Transverse colon (tissue), 4 donors: ENCODE measurements around the gene ARHGAP21. TPM values are rescaled to one million over a fixed set of nuclear protein-coding genes. Genes with fewer than 3 reads are reported as not detected.

Experiments used
- DNase-seq: peaks from one replicate; pipeline ENCODE4 v3.0.0-alpha.2; 2019
- H3K27ac ChIP-seq, 4 donors: fragments of 200-600 bp; sonication (generic); 2 replicates each; pipeline ENCODE4 v1.5.1; 2016 to 2018; ENCODE audit warnings: inconsistent platforms in 4 of 4
- H3K27me3 ChIP-seq: fragments of 200-600 bp; sonication (generic); 2 replicates; pipeline ENCODE4 v1.5.1; 2017; ENCODE audit warnings: inconsistent platforms
- H3K36me3 ChIP-seq, 4 donors: fragments of 200-600 bp; sonication (generic); 2 replicates each; pipeline ENCODE4 v1.5.1; 2017 to 2019; ENCODE audit warnings: inconsistent platforms in 4 of 4
- H3K4me1 ChIP-seq, 4 donors: fragments of 200-600 bp; sonication (generic); 2 replicates each; pipeline ENCODE4 v1.5.1; 2017 to 2020; ENCODE audit warnings: inconsistent platforms in 4 of 4
- H3K4me3 ChIP-seq, 4 donors: fragments of 200-600 bp; sonication (generic); 1 replicate in 1 of 4; 2 replicates in 3 of 4; pipeline versions ENCODE4 v1.5.1 to v1.6.1; 2017 to 2019; ENCODE audit warnings: inconsistent platforms in 4 of 4
- H3K9me3 ChIP-seq, 2 donors: fragments of 200-600 bp; sonication (generic); 2 replicates each; pipeline ENCODE4 v1.5.1; 2017 to 2019; ENCODE audit warnings: inconsistent platforms in 2 of 2
- CTCF ChIP-seq, 5 experiments: fragments of 200-600 bp in 3 of 5; fragments of 450-650 bp in 2 of 5; sonication (generic) in 3 of 5; IDR thresholded peaks; 1 replicate in 2 of 5; 2 replicates in 3 of 5; pipeline ENCODE4 v1.5.1; 2016 to 2017; ENCODE audit warnings: antibody characterized with exemption in 5 of 5, inconsistent platforms in 3 of 5, mild to moderate bottlenecking in 2 of 5, moderate library complexity in 1 of 5
- EP300 ChIP-seq: sonication (generic); formaldehyde crosslinking; IDR thresholded peaks from one replicate; pipeline ENCODE4 v1.6.1; 2017; ENCODE audit warnings: antibody characterized with exemption, low read depth
- POLR2A ChIP-seq: fragments of 450-650 bp; IDR thresholded peaks from one replicate; pipeline ENCODE4 v1.6.1; 2016; ENCODE audit warnings: antibody characterized with exemption, mild to moderate bottlenecking, moderate library complexity
- POLR2AphosphoS5 ChIP-seq, 3 donors: sonication (generic); formaldehyde crosslinking; IDR thresholded peaks; one replicate each; pipeline ENCODE4 v1.6.1; 2016; ENCODE audit warnings: antibody characterized with exemption in 3 of 3
- WGBS, 2 donors: methylation state at CpG; one replicate each; pipeline ENCODE4 v1.1.5; 2018; ENCODE audit warnings: low coverage in 1 of 2; 5-methylcytosine and 5-hydroxymethylcytosine counted together
- in situ Hi-C, 4 donors: fragments of 200-750 bp; cut with MboI; loops; one replicate each; pipeline versions ENCODE4 v1.15.0 to v1.15.1; 2017; ENCODE audit warnings: low sequenced_read_pairs in 3 of 4, low pct_ligation_motif_present in 1 of 4, low pct_unique_long_range_greater_than_20kb in 1 of 4
- intact Hi-C: fragments of 100-400 bp; cut with DNase I; formaldehyde crosslinking; loops from one replicate; pipeline ENCODE4 v1.15.1; 2023; ENCODE audit warnings: low total_unique reads
- total RNA-seq, 4 donors: library from RNA; depleted of rRNA; stranded (reverse); fragments of >200 nt; gene quantifications; one replicate each; pipeline ENCODE4 v1.1.0, GENCODE V29; 2016

Gene ARHGAP21
- total RNA-seq, 4 donors from 2014 or later, result 62.8 to 94.1 (median 89.3) TPM

GRCh38 chr10:24707445-24707844, 16.2 kb downstream of the ARHGAP21 start:
- TF ChIP-seq POLR2AphosphoS5 (IDR thresholded peaks at IDR 0.05) (no peak), POLR2A (no peak), EP300 (no peak), CTCF (IDR thresholded peaks at IDR 0.05) (no peak)
- intact Hi-C loops (no loop called here), in situ Hi-C loops (no loop called here)
- peaks cover 17 to 36% (median 21%) of the 10 kb centered on the region in 4 donors for H3K4me1 ChIP-seq
- no peaks in the 10 kb centered on the region for H3K9me3 ChIP-seq
- H3K27me3 ChIP-seq, result no peaks in the 10 kb centered on the region
- no peak overlapping the region for H3K4me3 ChIP-seq
- no peaks in the 10 kb centered on the region for H3K36me3 ChIP-seq
- WGBS, 2 donors, result 71 to 82% methylated on average over 3 of the region's 3 CpGs
- peak overlapping the region; percentile 0 to 19 (median 15) for H3K27ac ChIP-seq
- DNase-seq, result no peak

- Histone ChIP-seq H3K27ac (peak overlapping the region in 1 of 4 donors; percentile 19), H3K4me1 (peaks cover 17 to 32% (median 21%) of the 10 kb centered on the region in 4 donors), H3K4me3 (no peak overlapping the region), H3K27me3 (no peaks in the 10 kb centered on the region), H3K36me3 (no peaks in the 10 kb centered on the region), H3K9me3 (no peaks in the 10 kb centered on the region)
- peak; percentile 27 for DNase-seq
- 35 to 48% methylated on average over 5 to 7 of the region's 7 CpGs for WGBS, 2 donors
- in situ Hi-C loops, result no loop called here
- intact Hi-C loops, result no loop called here
- no peak for TF ChIP-seq POLR2A
- no peak for TF ChIP-seq POLR2AphosphoS5 (IDR thresholded peaks at IDR 0.05)
- TF ChIP-seq EP300, result no peak
- TF ChIP-seq CTCF (IDR thresholded peaks at IDR 0.05), result no peak
Observed at GRCh38 chr10:24706479-24707118, 17.1 kb downstream of the ARHGAP21 start.

GRCh38 chr10:24703700-24704099, 20.0 kb downstream of the ARHGAP21 start:
- 86 to 92% methylated on average over 5 of the region's 5 CpGs for WGBS, 2 donors
- Histone ChIP-seq H3K9me3 (no peaks in the 10 kb centered on the region), H3K27ac (no peak overlapping the region), H3K27me3 (no peaks in the 10 kb centered on the region), H3K4me1 (peaks cover 17 to 32% (median 21%) of the 10 kb centered on the region in 4 donors), H3K4me3 (no peak overlapping the region), H3K36me3 (no peaks in the 10 kb centered on the region)
- in situ Hi-C loops (no loop called here), intact Hi-C loops (no loop called here)
- TF ChIP-seq POLR2A (no peak), EP300 (no peak), CTCF (IDR thresholded peaks at IDR 0.05) (no peak), POLR2AphosphoS5 (IDR thresholded peaks at IDR 0.05) (no peak)
- no peak for DNase-seq

- in situ Hi-C loops (no loop called here), intact Hi-C loops (no loop called here)
- no peaks in the 10 kb centered on the region for H3K36me3 ChIP-seq
- DNase-seq, result no peak
- H3K27me3 ChIP-seq, result no peaks in the 10 kb centered on the region
- peaks cover under 1 to 13% (median 4%) of the 10 kb centered on the region in 4 donors for H3K4me1 ChIP-seq
- H3K9me3 ChIP-seq, result no peaks in the 10 kb centered on the region
- 73% methylated on average over 1 to 3 of the region's 3 CpGs for WGBS, 2 donors
- no peak overlapping the region for H3K27ac ChIP-seq
- no peak for TF ChIP-seq EP300
- TF ChIP-seq CTCF (IDR thresholded peaks at IDR 0.05), result no peak
- TF ChIP-seq POLR2A, result no peak
- no peak for TF ChIP-seq POLR2AphosphoS5 (IDR thresholded peaks at IDR 0.05)
- no peak overlapping the region for H3K4me3 ChIP-seq
Observed at GRCh38 chr10:24701447-24701846, 22.2 kb downstream of the ARHGAP21 start.
